Measurements from ENCODE around the gene TCIRG1.

The TCIRG1 gene

GRCh38 chr11:67996051-67996450, 42.8 kb upstream of the TCIRG1 start:
- no peak overlapping the region for H3K27ac ChIP-seq
- H3K27me3 ChIP-seq = peaks cover 0 to 8% of the 10 kb centered on the region in 2 donors
- no peak for TF ChIP-seq CTCF (IDR thresholded peaks at IDR 0.05)
- peaks cover 0 to 11% (median 7%) of the 10 kb centered on the region in 4 donors for H3K4me1 ChIP-seq
- H3K4me3 ChIP-seq = no peak overlapping the region
- intact Hi-C loops (cut with DNase I; ENCODE audit: low total_unique reads) = no loop called here
- peak in 1 of 2 donors; percentile 48 for DNase-seq
- no peaks in the 10 kb centered on the region for H3K9me3 ChIP-seq
- H3K36me3 ChIP-seq = peaks cover 0 to 24% (median 6%) of the 10 kb centered on the region in 3 donors

GRCh38 chr11:67996622-67997474, 42.0 kb upstream of the TCIRG1 start:
- Histone ChIP-seq H3K36me3 (peaks cover 0 to 24% (median 6%) of the 10 kb centered on the region in 3 donors), H3K4me1 (peaks cover 0 to 4% (median under 1%) of the 10 kb centered on the region in 4 donors), H3K27ac (no peak overlapping the region), H3K27me3 (peaks cover 0 to under 1% of the 10 kb centered on the region in 2 donors), H3K9me3 (no peaks in the 10 kb centered on the region), H3K4me3 (no peak overlapping the region)
- TF ChIP-seq CTCF (IDR thresholded peaks at IDR 0.05) = no peak
- peak in 1 of 2 donors; percentile 63 for DNase-seq
- intact Hi-C loops (cut with DNase I; ENCODE audit: low total_unique reads) = no loop called here

GRCh38 chr11:67997475-67997921, 41.3 kb upstream of the TCIRG1 start:
- DNase-seq = no peak
- intact Hi-C loops (cut with DNase I; ENCODE audit: low total_unique reads) = no loop called here

GRCh38 chr11:67998150-67999045, 40.4 kb upstream of the TCIRG1 start:
- Histone ChIP-seq H3K36me3 (peaks cover 0 to 24% (median 6%) of the 10 kb centered on the region in 3 donors), H3K4me1 (peaks cover 0 to 15% (median 4%) of the 10 kb centered on the region in 4 donors), H3K9me3 (no peaks in the 10 kb centered on the region), H3K4me3 (no peak overlapping the region), H3K27ac (no peak overlapping the region), H3K27me3 (no peaks in the 10 kb centered on the region)
- intact Hi-C loops (cut with DNase I; ENCODE audit: low total_unique reads) = no loop called here
- no peak for DNase-seq
- no peak for TF ChIP-seq CTCF (IDR thresholded peaks at IDR 0.05)

More at GRCh38 chr11:67997475-67997921, 41.3 kb upstream of the TCIRG1 start:
- Histone ChIP-seq H3K36me3 (peaks cover 0 to 24% (median 6%) of the 10 kb centered on the region in 3 donors), H3K27ac (no peak overlapping the region), H3K9me3 (no peaks in the 10 kb centered on the region), H3K4me1 (peaks cover 0 to 6% (median 0%) of the 10 kb centered on the region in 4 donors), H3K27me3 (no peaks in the 10 kb centered on the region), H3K4me3 (no peak overlapping the region)
- TF ChIP-seq CTCF (IDR thresholded peaks at IDR 0.05) = no peak

GRCh38 chr11:67999201-67999629, 39.6 kb upstream of the TCIRG1 start:
- Histone ChIP-seq H3K4me1 (peaks cover 0 to 17% (median 5%) of the 10 kb centered on the region in 4 donors), H3K4me3 (no peak overlapping the region), H3K27ac (no peak overlapping the region), H3K9me3 (no peaks in the 10 kb centered on the region), H3K36me3 (peaks cover 0 to 24% (median 6%) of the 10 kb centered on the region in 3 donors), H3K27me3 (no peaks in the 10 kb centered on the region)
- intact Hi-C loops (cut with DNase I; ENCODE audit: low total_unique reads) = no loop called here
- TF ChIP-seq CTCF (IDR thresholded peaks at IDR 0.05) = no peak
- no peak for DNase-seq

Measured in tibial artery (tissue), 4 donors.